ENCODE results near the gene KRTAP5-3. TPM values are rescaled to one million over a fixed set of nuclear protein-coding genes. Genes with fewer than 3 reads are reported as not detected.

The KRTAP5-3 gene
- total RNA-seq, 1 experiment from 2014 or later, result not detected

DNA sequence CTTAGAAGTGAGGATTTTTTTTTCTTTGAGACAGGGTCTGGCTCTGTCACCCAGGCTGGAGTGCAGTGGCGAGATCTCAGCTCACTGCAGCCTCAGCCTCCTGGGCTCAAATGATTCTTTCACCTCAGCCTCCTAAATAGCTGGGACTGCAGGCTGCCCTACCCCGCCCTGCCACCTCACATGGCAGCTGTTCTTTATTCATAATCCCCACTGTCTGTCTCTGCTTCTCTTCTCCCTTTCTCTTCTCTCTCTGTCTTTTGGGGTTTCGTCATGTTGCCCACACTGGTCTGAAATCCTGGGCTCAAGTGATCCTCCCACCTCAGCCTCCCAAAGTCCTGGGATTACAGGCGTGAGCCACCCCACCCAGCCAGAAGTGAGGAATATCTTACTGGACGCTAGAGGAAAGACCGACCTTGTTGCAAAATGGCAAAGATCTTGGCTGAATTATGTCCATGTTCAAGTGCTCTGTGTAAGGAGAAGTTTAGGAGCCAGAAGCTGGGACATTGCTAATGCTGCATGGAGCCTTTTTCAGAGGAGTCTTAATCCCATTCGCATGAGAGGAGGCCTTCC is 43.2 kb upstream of the KRTAP5-3 start:
- Histone ChIP-seq H4K8ac (replicated peaks; ENCODE audit: insufficient read length, low read depth, low read length) (no peak overlapping the region), H3K14ac (ENCODE audit: insufficient read depth, low read length) (no peak overlapping the region), H3K4me1 (ENCODE audit: insufficient read depth, low read length) (no peaks in the 10 kb centered on the region), H3K56ac (ENCODE audit: insufficient read length, low read depth, low read length) (no peak overlapping the region), H3K27me3 (ENCODE audit: insufficient read depth, low read length) (no peaks in the 10 kb centered on the region; the same call in 1 of the 2 replicates), H4K5ac (ENCODE audit: insufficient read length, low read depth, low read length) (no peak overlapping the region), H3K23ac (ENCODE audit: insufficient read length, low read depth, low read length) (no peak overlapping the region), H3K27ac (ENCODE audit: insufficient read length, low read depth, low read length) (no peak overlapping the region), H3K79me1 (ENCODE audit: insufficient read depth, low read depth, low read length, poor library complexity, severe bottlenecking) (no peaks in the 10 kb centered on the region), H2BK5ac (ENCODE audit: insufficient read length, low read length) (no peak overlapping the region), H4K20me1 (ENCODE audit: control insufficient read depth, insufficient read depth, insufficient read length) (no peaks in the 10 kb centered on the region), H2BK20ac (ENCODE audit: low read depth, low read length, poor library complexity, severe bottlenecking) (no peak overlapping the region), H3K4me2 (ENCODE audit: insufficient read depth, insufficient read length, low read length) (no peak overlapping the region), H3K9me3 (ENCODE audit: control insufficient read depth, low read depth, low read length) (no peaks in the 10 kb centered on the region), H3K79me2 (ENCODE audit: insufficient read depth, low read length) (no peaks in the 10 kb centered on the region), H2AFZ (ENCODE audit: low read length) (no peak overlapping the region), H3K4ac (ENCODE audit: low read depth, low read length) (no peak overlapping the region), H3K9ac (ENCODE audit: extremely low read depth, insufficient read length, low read length) (no peak overlapping the region), H2BK12ac (ENCODE audit: insufficient read length, low read depth, low read length) (no peak overlapping the region), H3T11ph (ENCODE audit: low read length) (no peak overlapping the region), H3K23me2 (ENCODE audit: insufficient read length, low read depth, low read length, poor library complexity, severe bottlenecking) (no peaks in the 10 kb centered on the region), H3K18ac (ENCODE audit: insufficient read length, low read depth, low read length) (no peak overlapping the region), H2BK15ac (ENCODE audit: low read depth, low read length) (no peak overlapping the region), H4K91ac (ENCODE audit: insufficient read length, low read depth, low read length) (no peak overlapping the region), H2BK120ac (ENCODE audit: low read depth, low read length, poor library complexity, severe bottlenecking) (no peak overlapping the region), H2AK5ac (ENCODE audit: insufficient read length, low read length) (no peak overlapping the region)
- Mint-ChIP-seq H3K27me3 (ENCODE audit: low read depth) (peaks cover 42% of the 10 kb centered on the region), H3K27ac (no peak overlapping the region), H3K4me1 (peaks cover 2 to 8% of the 10 kb centered on the region in 2 experiments; a peak in 3 of 4 replicates), H3K36me3 (ENCODE audit: insufficient read depth in 1 of 3, low read depth in 3 of 3) (no peaks in the 10 kb centered on the region), H3K4me3 (no peak overlapping the region), H3K9me3 (peaks cover 0 to 4% of the 10 kb centered on the region in 2 experiments; a peak in 1 of 5 replicates)
- DNase-seq, result no peak
- WGBS (ENCODE audit: extremely low coverage, insufficient read length, low lambda C conversion rate), result no CpG with 5 or more reads among the region's 7 CpGs
- TF ChIP-seq, protein P1, sequence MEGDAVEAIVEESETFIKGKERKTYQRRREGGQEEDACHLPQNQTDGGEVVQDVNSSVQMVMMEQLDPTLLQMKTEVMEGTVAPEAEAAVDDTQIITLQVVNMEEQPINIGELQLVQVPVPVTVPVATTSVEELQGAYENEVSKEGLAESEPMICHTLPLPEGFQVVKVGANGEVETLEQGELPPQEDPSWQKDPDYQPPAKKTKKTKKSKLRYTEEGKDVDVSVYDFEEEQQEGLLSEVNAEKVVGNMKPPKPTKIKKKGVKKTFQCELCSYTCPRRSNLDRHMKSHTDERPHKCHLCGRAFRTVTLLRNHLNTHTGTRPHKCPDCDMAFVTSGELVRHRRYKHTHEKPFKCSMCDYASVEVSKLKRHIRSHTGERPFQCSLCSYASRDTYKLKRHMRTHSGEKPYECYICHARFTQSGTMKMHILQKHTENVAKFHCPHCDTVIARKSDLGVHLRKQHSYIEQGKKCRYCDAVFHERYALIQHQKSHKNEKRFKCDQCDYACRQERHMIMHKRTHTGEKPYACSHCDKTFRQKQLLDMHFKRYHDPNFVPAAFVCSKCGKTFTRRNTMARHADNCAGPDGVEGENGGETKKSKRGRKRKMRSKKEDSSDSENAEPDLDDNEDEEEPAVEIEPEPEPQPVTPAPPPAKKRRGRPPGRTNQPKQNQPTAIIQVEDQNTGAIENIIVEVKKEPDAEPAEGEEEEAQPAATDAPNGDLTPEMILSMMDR (conservative IDR thresholded peaks at IDR 0.05), result no peak
